Measurements from ENCODE around the gene APOA4.
"Not testable (repeated sequence)": the region's sequence is repeated elsewhere in the genome, so short reads cannot be mapped to it uniquely, and the experiment has no call there.

APOA4 gene

GRCh38 chr11:116829525-116830183 lies 6.5 kb upstream of the APOA4 start, which contains the start of gene APOC3:
APOC3 (plus strand) TSS chr11:116829907; CDS start chr11:116830583, 676 bp downstream.
- no peak for DNase-seq

GRCh38 chr11:116828632-116829524 lies 5.8 kb upstream of the APOA4 start:
- DNase-seq, result no peak

- DNase-seq, result no peak
Measured at GRCh38 chr11:116827461-116827860, 4.4 kb upstream of the APOA4 start.

GRCh38 chr11:116826751-116827431 lies 3.8 kb upstream of the APOA4 start:
- no peak for DNase-seq

- DNase-seq, result no peak
Measured at GRCh38 chr11:116825854-116826750, 3.0 kb upstream of the APOA4 start.

- DNase-seq, result no peak
Measured at GRCh38 chr11:116825434-116825833, 2.3 kb upstream of the APOA4 start.

GRCh38 chr11:116822575-116822974 lies 529 bp downstream of the APOA4 start:
- no peak for DNase-seq

GRCh38 chr11:116821050-116821918 lies 1.8 kb downstream of the APOA4 start:
- DNase-seq, result no peak

- no peak for DNase-seq
Measured at GRCh38 chr11:116819049-116819448, 4.1 kb downstream of the APOA4 start.

GRCh38 chr11:116814502-116814901 lies 8.6 kb downstream of the APOA4 start:
- DNase-seq, result no peak

GRCh38 chr11:116813781-116814471 lies 9.2 kb downstream of the APOA4 start:
- DNase-seq, result no peak

- DNase-seq, result no peak
Measured at GRCh38 chr11:116813170-116813569, 9.9 kb downstream of the APOA4 start.

- DNase-seq, result no peak
Measured at GRCh38 chr11:116812109-116812508, 11.0 kb downstream of the APOA4 start.

- no peak for DNase-seq
Measured at GRCh38 chr11:116811194-116811593, 11.9 kb downstream of the APOA4 start.

- DNase-seq, result no peak
Measured at GRCh38 chr11:116808262-116809175, 14.6 kb downstream of the APOA4 start.

- no peak for DNase-seq
Measured at GRCh38 chr11:116807601-116808261, 15.4 kb downstream of the APOA4 start.

- no peak for DNase-seq
Measured at GRCh38 chr11:116804001-116804400, 19.1 kb downstream of the APOA4 start.

GRCh38 chr11:116801662-116802061 lies 21.4 kb downstream of the APOA4 start:
- not testable (repeated sequence) for DNase-seq

- DNase-seq, result no peak
Measured at GRCh38 chr11:116800610-116801009, 22.5 kb downstream of the APOA4 start.

All from RPMI8226 (cell line).